HT1080 (cell line): ENCODE results near the gene LTBP1. TPM values are rescaled to one million over a fixed set of nuclear protein-coding genes. Genes with fewer than 3 reads are reported as not detected.
"Not testable (repeated sequence)": the region's sequence is repeated elsewhere in the genome, so short reads cannot be mapped to it uniquely, and the experiment has no call there.

Experiments
- DNase-seq: peaks from one replicate; pipeline ENCODE4 v3.0.0-alpha.2; 2015; ENCODE audit warnings: low read depth
- total RNA-seq: library from RNA; depleted of rRNA; stranded (reverse); fragments of >200 nt; shearing (Covaris generic); gene quantifications from 2 replicates; pipeline ENCODE4 v1.2.3, GENCODE V29; 2014

Gene LTBP1
- total RNA-seq, 1 experiment from 2014 or later = 40.5 TPM

GRCh38 chr2:33370636-33371265, 424.0 kb downstream of the LTBP1 start:
- DNase-seq = no peak

DNA sequence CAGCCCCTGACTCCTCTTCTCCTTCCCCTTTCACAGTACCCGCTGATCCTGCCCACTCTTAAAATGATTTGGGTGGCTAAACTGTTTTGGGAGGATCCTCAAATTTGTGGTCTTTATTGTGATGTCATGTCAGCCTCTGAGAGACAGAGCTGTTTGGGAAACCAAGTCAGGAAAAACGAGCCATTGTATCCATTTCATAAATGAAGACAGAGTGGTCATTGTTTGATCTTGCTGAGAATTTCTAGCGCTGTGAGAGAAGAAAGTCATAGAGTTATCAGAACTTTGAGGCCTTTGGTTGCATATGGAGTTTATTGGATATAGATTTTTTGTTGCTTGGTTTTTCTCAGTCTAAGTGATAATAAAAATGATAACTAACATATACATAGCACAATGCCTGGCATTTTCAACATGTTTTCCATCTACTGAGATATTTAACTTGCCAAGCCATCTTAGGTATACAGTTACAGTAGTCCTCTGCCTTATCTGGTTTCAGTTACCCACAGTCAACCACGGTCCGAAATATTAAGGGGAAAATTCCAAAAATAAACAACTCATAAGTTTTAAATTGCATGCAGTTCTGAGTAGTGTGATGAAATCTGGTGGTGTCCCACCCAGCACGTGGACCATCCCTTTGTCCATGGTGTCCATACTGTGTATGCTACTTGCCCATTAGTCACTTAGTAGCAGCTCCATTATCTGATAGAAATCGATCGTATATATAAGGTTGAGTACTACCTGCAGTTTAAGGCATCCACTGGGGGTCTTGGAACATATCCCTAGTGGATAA, 424.7 kb downstream of the LTBP1 start:
- no peak for DNase-seq

DNA sequence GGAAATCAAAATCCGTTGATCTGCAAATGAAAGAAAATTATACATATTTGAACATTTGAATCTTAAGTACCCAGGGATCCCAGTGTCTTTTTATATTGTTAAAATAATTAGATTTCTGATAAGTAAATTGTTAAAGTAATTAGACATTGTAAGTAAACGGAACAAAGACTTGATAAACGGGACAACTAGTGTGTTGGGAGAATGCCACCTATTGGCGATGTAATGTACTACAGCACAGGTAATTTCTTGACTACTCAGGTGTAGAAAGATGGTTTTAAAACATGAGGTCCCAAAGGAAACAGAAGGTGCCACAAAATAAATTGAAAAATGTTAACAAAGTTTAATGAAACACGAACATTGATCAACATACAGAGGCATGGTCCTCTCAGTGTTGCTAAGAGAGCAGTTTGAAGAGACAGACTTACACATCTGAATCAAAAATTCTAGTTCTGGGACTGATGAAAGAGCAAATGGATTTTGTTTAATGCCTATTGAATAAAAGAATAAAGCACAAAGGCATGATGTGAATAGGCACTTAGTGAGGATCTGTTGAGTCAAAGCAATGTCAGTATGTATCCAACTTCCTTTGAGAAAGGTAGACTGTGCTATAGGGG, 426.3 kb downstream of the LTBP1 start:
- DNase-seq = peak; percentile 33

GRCh38 chr2:33373986-33374385, 427.2 kb downstream of the LTBP1 start:
- no peak for DNase-seq

DNA sequence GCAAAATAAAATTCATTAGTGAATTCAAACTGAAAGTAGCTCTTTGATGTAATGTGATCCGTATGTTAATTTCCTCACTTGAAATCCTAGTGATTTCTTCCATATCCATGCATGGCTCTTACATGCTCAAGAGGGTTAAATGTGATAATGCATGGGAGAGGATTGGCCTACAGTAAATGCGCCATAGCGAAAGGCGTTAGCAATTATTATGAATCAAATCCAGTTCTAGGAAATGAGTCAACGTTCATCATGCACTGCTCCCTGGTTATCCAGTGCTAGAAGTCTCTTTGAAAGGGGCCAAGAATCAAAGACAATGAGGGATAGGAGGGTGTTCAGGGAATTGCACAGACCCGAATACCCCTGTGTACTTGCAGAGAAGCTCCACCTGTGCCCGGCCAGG, 428.3 kb downstream of the LTBP1 start:
- peak; percentile 74 for DNase-seq

- DNase-seq = no peak
These were observed 430.3 kb downstream of the LTBP1 start for GRCh38 chr2:33377048-33377447.

DNA sequence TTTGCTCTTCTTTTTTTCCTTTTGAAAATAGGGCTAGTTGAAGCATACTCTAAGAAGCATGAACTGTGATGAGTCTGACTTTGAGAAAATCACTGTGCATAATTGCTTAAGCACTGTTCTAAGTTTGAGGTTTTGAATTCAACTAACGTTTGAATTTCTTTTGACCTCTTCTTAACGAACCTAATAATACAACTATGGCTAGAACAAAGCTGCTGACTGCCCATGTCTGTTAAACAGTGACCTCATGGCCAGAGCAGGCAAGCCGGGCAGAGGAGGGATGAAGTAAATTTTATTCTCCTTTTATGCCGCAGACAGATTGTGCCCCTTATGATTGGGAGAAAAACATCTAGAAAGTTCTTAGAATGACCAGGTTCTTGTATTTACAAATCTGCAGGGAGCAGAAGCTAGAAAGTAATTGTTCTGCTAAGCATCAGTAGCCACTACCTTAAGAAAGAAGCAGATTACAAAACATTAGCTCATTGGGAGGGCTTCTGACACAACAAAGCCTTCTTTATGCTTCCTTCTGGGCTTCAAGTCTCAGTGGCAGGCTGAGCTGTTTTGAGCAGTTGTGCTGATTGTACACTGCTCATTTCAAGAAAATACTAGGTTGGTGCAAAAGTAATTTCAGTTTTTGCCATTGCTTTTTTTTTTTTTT, 431.9 kb downstream of the LTBP1 start:
- peak; percentile 60 for DNase-seq

DNA sequence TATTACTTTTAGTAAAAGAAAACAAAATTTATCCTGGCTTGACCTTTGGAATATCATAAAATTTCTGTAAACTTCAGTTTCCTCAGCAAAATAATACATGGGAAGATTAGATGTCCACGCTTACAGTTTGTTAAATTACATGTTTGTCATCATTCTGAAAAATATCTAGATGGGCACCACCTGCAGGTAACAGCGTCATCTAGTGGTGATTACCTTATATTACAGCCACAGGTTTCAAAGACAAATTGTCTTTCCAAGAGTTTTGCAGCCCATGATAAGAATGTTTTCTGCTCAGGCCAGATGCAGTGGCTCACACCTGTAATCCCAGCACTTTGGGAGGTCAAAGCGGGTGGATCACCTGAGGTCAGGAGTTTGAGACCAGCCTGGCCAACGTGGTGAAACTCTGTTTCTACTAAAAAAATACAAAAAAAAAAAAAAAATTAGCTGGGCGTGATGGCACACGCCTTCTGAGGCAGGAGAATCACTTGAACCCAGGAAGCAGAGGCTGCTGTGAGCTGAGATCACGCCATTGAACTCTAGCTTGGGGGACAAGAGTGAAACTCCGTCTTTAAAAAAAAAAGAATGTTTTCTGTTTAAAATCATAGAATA, 433.4 kb downstream of the LTBP1 start:
- no peak for DNase-seq

GRCh38 chr2:33380719-33381118, 434.0 kb downstream of the LTBP1 start:
- DNase-seq = no peak

GRCh38 chr2:33381301-33381858, 434.6 kb downstream of the LTBP1 start:
- DNase-seq = no peak

DNA sequence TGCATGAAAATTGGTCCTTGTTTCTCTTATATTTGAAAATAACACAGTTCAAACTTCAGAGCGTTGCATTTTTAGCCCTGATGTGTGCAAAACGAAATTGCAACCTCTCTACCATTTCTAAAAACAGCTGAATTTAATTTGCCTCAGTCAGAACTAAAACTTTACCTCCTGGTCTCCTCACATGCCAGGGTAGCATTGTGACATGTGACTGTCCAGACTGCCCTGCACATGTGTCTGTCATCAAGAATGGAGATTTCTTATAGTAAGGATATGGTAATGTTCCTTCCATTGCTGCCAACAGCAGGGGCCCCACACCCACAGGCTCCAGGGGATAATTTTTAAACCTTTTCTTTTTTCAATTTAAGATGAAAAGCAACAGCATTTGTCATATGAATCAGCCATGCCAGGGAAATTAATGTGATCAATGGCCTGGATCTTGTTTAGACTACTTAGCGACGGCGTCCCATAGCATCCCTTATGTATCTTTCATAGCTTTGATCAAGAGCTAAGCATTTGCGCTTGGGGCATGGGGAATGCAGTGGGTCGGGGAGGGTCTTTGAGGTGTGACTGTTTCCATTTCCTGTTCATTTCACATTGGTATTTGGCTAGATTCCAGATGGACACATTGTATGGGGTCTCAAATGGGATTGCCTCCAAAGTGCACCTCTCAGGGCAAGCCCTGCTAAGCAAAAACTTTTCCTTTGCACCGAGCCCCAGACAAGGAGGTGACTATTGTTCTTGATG, 437.3 kb downstream of the LTBP1 start:
- no peak for DNase-seq

DNA sequence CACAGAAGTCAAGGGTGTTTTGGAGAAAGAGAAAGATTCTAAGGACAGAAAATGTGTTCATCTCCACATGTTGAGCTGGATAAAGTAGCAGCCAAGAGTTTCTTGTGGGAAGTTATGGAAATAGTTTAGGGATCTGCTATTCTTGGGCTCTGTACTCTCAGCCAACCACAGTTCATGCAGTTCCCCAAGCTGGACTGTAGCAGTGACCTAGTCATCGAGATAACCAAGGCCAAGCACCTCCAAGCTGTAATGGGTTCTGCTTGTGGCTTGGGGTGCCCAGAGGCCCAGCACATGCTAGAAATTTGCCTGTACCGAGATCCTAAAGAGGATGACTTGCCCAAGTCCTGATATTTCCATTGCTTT, 437.8 kb downstream of the LTBP1 start:
- DNase-seq = no peak

- no peak for DNase-seq
These were observed 442.2 kb downstream of the LTBP1 start for GRCh38 chr2:33388996-33389395.

GRCh38 chr2:33389695-33390094, 442.9 kb downstream of the LTBP1 start:
- DNase-seq = not testable (repeated sequence)

GRCh38 chr2:33391529-33392255, 444.9 kb downstream of the LTBP1 start:
- DNase-seq = no peak

- no peak for DNase-seq
These were observed 445.6 kb downstream of the LTBP1 start for GRCh38 chr2:33392366-33392765.

DNA sequence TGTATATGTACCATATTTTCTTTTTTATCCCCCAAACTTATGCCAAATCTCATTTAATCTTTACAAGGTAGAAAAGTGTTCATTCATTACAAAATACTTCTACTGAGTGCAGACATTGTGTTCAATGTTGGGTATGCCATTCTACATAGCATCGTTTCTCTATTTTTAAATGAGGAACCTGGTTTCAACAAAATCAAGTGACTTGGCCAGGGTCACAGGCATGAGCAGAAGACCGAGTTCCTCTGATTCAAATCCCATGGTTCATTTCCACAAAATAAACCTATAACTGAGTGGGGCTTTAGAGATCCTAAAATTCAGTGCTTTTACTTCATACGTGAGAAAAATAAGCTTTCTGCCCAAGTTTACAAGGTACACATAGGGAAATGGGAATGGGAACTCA, 448.3 kb downstream of the LTBP1 start:
- DNase-seq = no peak

- DNase-seq = peak; percentile 60
These were observed 449.0 kb downstream of the LTBP1 start for GRCh38 chr2:33395655-33396249.

- DNase-seq = no peak
These were observed 457.6 kb downstream of the LTBP1 start for GRCh38 chr2:33404321-33404720.

DNA sequence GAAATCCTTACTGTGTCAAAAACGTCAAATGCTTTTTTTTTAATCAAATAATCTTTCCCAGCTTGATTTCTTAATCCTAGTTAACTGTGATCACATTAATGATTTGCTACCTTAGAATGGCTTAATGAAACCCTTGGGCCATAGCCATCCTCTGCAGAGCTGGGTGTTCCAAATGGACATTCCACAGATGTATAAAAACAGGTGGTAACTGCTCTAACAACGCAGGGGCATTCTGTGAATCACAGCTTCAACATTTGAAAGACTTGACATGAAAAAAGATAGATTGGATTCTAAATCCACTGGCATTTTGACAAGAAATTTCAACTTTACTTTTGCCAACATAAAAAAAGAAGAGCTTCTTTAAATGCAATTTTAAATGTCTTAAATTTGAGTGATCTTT, 459.9 kb downstream of the LTBP1 start:
- no peak for DNase-seq
